CD4-positive, alpha-beta T cell treated with Interleukin-10 for 1 hour (primary cell): Measurements from ENCODE around the gene INPP5A.
"Not testable (repeated sequence)": the region's sequence is repeated elsewhere in the genome, so short reads cannot be mapped to it uniquely, and the experiment has no call there.

Experiments used
- DNase-seq: peaks from one replicate; pipeline ENCODE4 v3.0.0-alpha.2; 2020

Gene INPP5A

DNA sequence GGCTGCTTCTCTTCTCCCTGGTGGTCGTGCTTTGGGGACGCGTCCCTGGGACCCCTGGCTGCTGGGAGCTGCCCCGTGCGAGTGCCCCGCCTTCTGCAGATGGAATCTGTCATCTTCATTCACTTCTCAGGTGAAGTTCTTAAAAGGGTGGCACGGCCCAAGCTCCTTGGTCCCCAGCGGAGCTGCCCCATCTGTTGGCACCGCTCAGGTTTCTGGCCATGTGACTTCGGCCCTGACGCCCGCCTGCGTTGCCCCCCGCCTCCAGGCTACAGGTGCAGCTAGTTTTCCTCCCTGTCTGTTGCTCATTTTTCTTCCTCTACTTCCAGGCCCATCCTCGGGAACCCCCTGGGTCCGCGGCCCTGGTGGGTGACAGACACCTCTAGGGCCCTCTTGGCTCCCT lies 255.2 kb downstream of the INPP5A start:
- no peak for DNase-seq

GRCh38 chr10:132793213-132793612 lies 255.6 kb downstream of the INPP5A start:
- no peak for DNase-seq

- DNase-seq = no peak
Measured at GRCh38 chr10:132793871-132794849, 256.6 kb downstream of the INPP5A start.

DNA sequence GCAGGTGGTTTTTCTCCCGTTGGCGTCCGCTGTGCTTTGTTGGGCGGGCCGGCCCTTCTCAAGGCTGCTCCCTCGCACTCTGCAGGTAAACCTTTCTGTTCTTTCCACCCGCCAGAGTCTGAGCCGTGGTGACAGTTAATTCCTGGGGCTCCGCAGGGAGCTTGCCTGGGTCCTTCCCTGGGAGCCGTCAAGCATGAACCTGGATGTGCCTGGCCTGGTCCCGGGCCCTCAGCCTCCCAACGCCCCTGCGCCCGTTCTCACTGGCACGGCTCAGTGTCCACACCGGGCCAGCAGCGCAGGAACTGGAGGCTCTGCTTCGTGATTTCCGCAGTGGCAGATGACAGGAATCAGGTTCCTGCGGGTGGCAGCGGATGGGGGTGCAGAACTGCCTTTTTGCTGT lies 259.3 kb downstream of the INPP5A start:
- no peak for DNase-seq

DNA sequence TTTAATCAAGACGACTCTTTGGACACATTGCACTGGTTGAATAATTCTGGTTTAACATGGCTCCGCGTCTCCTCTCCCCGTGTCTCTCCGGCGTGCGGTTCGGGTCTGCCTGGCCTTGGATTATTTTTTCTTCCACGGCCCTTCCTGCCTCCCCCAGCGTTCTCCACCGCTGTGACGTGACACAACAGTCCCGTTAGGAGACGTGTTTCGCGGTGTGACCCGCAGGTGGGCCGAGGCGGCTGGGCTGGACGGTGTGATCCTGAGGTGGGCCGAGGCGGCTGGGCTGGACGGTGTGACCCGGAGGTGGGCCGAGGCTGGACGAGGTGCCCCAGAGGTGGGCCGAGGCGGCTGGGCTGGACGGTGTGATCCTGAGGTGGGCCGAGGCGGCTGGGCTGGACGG lies 260.4 kb downstream of the INPP5A start:
- not testable (repeated sequence) for DNase-seq

DNA sequence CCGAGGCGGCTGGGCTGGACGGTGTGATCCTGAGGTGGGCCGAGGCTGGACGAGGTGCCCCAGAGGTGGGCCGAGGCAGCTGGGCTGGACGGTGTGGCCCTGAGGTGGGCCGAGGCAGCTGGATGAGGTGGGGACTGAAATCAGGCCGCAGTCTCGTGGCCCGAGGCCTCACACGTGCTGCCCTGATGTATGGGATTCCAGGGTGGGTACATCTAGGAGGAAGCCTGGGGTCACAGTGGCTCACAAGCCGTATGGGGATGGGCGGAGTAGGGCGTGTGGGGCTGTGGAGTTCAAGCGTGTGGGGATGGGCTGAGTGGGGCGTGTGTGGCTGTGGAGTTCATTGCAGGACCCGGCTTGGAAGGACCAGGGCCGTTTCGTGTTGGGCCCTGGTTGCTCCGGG lies 260.8 kb downstream of the INPP5A start:
- DNase-seq = no peak

- no peak for DNase-seq
Measured at GRCh38 chr10:132798876-132799275, 261.3 kb downstream of the INPP5A start.

GRCh38 chr10:132799865-132800264 lies 262.3 kb downstream of the INPP5A start:
- DNase-seq = no peak

- no peak for DNase-seq
Measured at GRCh38 chr10:132802048-132802447, 264.5 kb downstream of the INPP5A start.

- DNase-seq = no peak
Measured at GRCh38 chr10:132802694-132803320, 265.2 kb downstream of the INPP5A start.

GRCh38 chr10:132803416-132804210 lies 266.0 kb downstream of the INPP5A start:
- no peak for DNase-seq

DNA sequence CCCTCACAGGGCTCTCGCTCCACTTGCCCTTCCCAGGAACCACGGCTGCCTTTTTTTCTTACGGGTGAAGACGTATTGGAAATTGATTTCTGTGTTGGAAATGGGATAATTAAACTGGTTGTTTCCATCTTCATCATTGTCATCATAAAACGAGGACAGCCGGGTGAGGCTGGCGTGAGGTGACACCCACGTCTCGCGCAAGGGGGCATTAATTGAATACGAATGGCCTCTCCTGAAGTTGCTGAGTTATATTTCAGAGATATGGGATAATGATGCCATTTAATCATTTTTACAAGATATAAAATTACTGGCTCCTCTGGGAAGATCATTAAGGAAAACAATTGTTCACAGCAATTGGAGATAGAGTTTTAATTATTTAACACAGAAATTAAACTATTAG lies 266.7 kb downstream of the INPP5A start:
- DNase-seq = no peak

GRCh38 chr10:132804785-132805426 lies 267.3 kb downstream of the INPP5A start:
- no peak for DNase-seq

DNA sequence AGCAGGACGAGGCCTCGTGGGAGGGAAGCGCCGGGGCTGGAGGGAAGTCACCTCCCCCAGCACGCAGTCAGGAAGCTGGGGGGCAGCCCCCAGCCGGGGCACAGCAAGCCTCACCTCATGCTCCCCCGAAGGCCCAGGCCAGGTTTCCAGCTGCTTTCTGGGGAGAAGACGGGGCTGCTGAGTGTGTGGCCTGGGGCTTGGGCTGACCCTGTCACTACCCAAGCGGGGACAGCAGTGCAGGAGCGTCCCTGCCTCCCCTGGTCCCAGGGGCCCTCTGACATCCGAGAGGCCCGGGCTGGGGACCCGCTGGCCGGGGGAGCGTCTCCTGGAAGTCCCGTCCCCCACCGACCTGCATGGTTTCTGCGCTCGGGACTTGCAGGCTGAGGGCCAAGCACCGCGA lies 268.0 kb downstream of the INPP5A start:
- no peak for DNase-seq

- no peak for DNase-seq
Measured at GRCh38 chr10:132806110-132806509, 268.5 kb downstream of the INPP5A start.

DNA sequence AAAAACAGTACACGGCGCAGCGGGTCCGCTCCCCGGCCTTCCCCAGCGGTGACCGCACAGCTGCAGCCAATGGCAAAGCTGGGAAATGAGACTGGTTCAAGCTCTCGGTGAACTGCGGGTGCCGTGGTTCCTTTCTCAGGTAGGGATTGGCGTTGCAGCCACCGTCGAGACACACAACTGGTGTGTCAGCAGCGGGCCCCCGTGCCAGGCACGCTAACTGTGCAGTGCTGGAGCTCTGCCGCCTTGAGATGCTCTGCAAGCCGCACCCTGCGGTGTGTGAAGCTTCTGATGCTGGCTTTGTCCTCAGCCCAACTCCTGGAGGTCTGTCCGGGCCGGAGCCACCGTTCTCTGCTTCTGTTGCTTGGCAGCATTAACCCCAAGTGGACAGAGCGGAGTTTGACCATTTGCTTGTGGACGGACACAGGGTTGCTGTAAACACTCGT lies 269.0 kb downstream of the INPP5A start:
- no peak for DNase-seq

DNA sequence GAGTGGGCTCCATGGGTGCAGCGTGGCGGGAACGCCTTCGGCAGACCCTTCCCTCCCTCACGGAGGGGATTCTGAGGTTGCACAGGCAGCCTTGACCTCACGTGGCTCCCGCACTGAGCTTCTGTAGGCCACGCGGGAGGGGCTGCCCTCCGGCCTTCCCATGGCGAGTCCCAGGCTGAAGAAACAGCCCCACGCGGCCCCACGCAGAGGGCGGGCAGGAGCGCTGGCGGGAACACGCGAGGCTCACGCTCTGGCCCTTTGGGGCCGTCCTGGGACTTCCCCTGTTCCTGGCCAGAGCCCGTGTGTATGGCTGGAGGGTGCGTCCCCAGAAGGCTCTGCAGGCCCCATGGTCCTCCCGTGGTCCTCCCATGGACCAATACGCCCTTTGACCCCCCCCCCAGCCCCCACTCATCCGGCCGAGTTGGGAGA lies 270.0 kb downstream of the INPP5A start:
- DNase-seq = no peak

DNA sequence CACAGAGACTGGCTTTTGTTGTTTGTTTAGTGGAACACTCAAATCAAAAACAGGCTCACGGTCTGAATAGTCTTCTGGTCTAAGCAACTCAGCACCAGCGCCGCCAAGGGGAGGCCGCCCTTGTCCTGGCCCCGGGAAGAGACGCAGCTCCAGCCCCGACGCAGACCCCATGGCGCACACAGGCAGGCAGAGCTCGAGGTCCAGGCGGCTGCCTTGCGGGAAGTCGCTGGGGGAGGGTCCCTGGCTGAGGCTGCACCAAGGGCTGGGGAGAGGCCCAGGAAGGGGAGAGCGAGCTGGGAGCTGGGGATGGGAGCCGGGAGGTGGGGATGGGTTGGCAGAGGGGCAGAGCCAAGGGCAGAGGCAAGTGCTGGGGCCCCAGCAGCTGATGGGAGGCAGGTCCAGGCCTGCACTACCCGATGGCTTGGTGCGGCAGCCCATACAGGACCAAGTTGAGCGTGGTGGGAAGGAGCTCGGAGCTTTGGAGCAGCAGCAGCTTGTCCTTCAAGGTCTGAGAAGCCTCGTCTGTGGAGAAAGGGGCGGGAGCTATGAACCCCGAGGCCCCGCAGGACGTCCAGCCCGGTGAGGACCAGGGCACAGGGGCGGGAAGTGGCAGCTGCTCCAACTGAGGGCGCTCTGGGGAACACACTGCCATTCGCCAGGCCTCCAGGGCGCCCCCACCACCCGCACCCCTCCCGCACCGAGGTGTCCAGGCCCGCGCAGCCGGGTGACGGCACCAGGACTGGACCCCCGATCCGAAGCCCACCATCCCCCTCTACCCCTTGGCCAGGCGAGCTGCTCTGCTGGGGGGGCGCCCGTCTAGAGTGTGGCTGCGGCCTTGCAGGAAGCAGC lies 271.0 kb downstream of the INPP5A start:
- no peak for DNase-seq

DNA sequence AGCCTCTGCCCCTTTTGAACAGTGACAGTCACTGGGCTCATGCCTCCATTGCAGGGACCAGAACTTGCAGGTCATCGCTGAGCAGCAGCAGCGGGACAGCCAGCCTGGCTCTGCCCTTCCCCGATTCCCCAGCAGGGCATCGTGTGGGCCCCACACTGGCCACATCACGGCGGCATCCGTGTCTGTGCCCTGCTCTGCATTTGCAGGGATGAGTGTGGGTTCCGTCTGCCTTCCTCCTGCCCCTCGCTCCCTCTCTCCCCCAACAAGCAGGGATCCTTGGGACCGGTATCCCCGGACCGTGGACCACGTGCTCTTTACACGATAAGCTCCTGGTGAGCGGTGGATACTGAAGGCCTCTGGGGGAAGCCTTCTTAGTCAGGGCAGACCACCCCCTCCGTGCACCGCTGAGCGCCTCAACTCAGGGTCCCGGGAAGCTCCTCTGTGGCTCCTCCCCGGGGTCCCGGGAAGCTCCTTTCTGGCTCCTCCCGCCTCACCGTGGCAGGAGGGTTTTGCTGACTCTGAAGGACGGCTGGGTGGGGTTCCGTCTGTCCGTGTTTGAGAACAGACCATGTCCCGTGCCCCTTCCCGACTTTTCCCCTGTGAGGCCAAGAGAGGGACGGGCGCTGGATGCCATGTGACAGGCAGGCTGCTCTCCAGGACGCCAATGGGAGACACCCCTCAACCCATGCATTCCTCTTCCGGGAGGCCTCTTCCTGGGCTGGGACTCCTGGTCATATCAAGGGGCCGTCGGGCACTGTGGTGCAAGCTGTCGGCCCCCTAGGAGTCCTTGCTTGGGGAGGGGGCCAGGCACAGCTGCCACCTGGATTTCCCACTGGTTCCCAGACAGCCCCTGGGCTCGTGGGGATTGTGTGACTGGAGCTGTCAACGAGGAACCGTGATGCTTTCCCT lies 271.9 kb downstream of the INPP5A start:
- DNase-seq = no peak

DNA sequence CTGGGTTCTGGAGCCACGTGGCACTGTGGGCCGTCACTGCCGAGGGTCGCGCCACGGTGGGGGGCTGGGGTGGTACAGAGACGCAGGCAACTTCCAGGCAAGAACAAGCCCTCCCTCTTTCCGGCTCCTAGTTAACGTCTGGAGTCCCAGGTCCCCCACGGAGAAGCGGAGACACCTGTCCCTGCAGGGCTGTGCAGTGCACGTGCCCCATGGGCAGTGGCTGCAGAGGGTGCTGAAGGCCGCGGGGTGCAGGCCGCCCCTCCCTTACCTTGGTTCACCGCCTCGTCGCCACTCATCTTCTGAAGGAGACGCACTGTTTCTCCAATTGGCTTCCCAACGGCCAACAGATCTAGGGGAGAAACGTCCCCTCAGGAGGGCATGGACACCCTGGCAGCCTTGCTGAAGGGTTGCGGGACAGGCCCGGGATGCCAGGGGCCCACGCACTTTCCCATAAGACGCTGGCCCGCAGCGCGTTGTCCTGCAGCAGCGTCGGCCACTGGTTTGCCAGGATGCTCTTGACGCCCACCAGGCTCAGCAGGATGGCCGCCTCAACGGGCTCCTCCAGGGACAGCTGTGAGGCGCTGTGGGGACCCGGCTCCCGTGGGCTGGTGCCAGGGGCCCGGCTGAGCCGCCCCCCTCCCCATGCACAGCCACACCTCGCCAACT lies 272.7 kb downstream of the INPP5A start:
- no peak for DNase-seq
